HG02884 (cell line): ENCODE data around the gene STEEP1.

Source experiments
- ATAC-seq: cut with Tn5 transposase; IDR thresholded peaks from one replicate; pipeline ENCODE4 v1.9.1; 2021; ENCODE audit warnings: mild to moderate bottlenecking, moderate library complexity; ENCODE audit not compliant: unreplicated experiment

The STEEP1 gene

GRCh38 chrX:119489212-119490074 is 75.8 kb downstream of the STEEP1 start:
- no peak for ATAC-seq

GRCh38 chrX:119488749-119489148 is 76.5 kb downstream of the STEEP1 start:
- ATAC-seq, result no peak
